Vagina (tissue), 2 donors: ENCODE measurements around the gene FOXN3. TPM values are rescaled to one million over a fixed set of nuclear protein-coding genes. Genes with fewer than 3 reads are reported as not detected.
A peak's percentile ranks its signal among the peaks of the same experiment; 100 is the strongest.

Source experiments
- DNase-seq, 2 donors: peaks; one replicate each; pipeline ENCODE4 v3.0.0-alpha.2; 2017; ENCODE audit errors: extremely low spot score in 2 of 2
- H3K27ac ChIP-seq: fragments of 200-600 bp; sonication (generic); one replicate; pipeline ENCODE4 v1.5.1; 2019
- H3K27me3 ChIP-seq: fragments of 200-600 bp; sonication (generic); one replicate; pipeline ENCODE4 v1.5.1; 2019
- H3K36me3 ChIP-seq, 2 donors: fragments of 200-600 bp; sonication (generic); one replicate each; pipeline ENCODE4 v1.5.1; 2017 to 2019
- H3K4me1 ChIP-seq: fragments of 200-600 bp; sonication (generic); one replicate; pipeline ENCODE4 v1.5.1; 2019
- H3K4me3 ChIP-seq, 2 donors: fragments of 200-600 bp; sonication (generic); 1 replicate in 1 of 2; 2 replicates in 1 of 2; pipeline ENCODE4 v1.5.1; 2016 to 2019
- H3K9me3 ChIP-seq: fragments of 200-600 bp; sonication (generic); one replicate; pipeline ENCODE4 v1.5.1; 2019
- CTCF ChIP-seq, 3 experiments: fragments of 450-650 bp in 2 of 3; fragments of 200-600 bp in 1 of 3; sonication (generic) in 1 of 3; IDR thresholded peaks; one replicate each; pipeline ENCODE4 v1.5.1; 2017 to 2019; ENCODE audit warnings: antibody characterized with exemption in 3 of 3, mild to moderate bottlenecking in 2 of 3, moderate library complexity in 2 of 3
- POLR2A ChIP-seq, 2 donors: fragments of 450-650 bp; IDR thresholded peaks; one replicate each; pipeline ENCODE4 v1.6.1; 2017; ENCODE audit warnings: antibody characterized with exemption in 2 of 2, mild to moderate bottlenecking in 2 of 2, moderate library complexity in 2 of 2
- POLR2AphosphoS5 ChIP-seq, 2 donors: sonication (generic); formaldehyde crosslinking; IDR thresholded peaks; one replicate each; pipeline ENCODE4 v1.9.0; 2017; ENCODE audit warnings: antibody characterized with exemption in 2 of 2, mild to moderate bottlenecking in 2 of 2, low read depth in 1 of 2; ENCODE audit not compliant: insufficient read depth in 1 of 2
- intact Hi-C: fragments of 100-400 bp; cut with DNase I; formaldehyde crosslinking; loops from one replicate; pipeline ENCODE4 v1.15.1; 2023
- total RNA-seq: library from RNA; depleted of rRNA; stranded (reverse); fragments of >200 nt; gene quantifications from one replicate; pipeline ENCODE4 v1.2.3, GENCODE V29; 2016

FOXN3 gene
- total RNA-seq, 1 donor from 2014 or later, result 111 TPM

- no peak overlapping the region for H3K4me3 ChIP-seq
- H3K4me1 ChIP-seq, result peaks cover 81% of the 10 kb centered on the region
- no peaks in the 10 kb centered on the region for H3K9me3 ChIP-seq
- peaks cover 0 to 20% of the 10 kb centered on the region in 2 donors for H3K36me3 ChIP-seq
- no peak for DNase-seq
- no peaks in the 10 kb centered on the region for H3K27me3 ChIP-seq
- H3K27ac ChIP-seq, result no peak overlapping the region
- no peak for TF ChIP-seq POLR2AphosphoS5 (IDR thresholded peaks at IDR 0.05; ENCODE audit: insufficient read depth in 1 of 2, low read depth in 1 of 2)
- TF ChIP-seq CTCF (IDR thresholded peaks at IDR 0.05), result no peak
- no peak for TF ChIP-seq POLR2A (IDR thresholded peaks at IDR 0.05)
- intact Hi-C loops, result loop anchor here (10.0 kb wide), 2 partner anchors 227 to 293 kb away; no protein-coding TSS in a partner anchor
Observed at GRCh38 chr14:89411976-89412375, 5.1 kb downstream of the FOXN3 start.

GRCh38 chr14:89409961-89410360, 7.1 kb downstream of the FOXN3 start:
- Histone ChIP-seq H3K27ac (peak overlapping the region; percentile 17), H3K4me3 (no peak overlapping the region), H3K27me3 (no peaks in the 10 kb centered on the region), H3K9me3 (no peaks in the 10 kb centered on the region), H3K4me1 (peaks cover 98% of the 10 kb centered on the region), H3K36me3 (peaks cover 0 to 20% of the 10 kb centered on the region in 2 donors)
- DNase-seq, result no peak
- TF ChIP-seq POLR2A (IDR thresholded peaks at IDR 0.05) (no peak), CTCF (IDR thresholded peaks at IDR 0.05) (no peak), POLR2AphosphoS5 (IDR thresholded peaks at IDR 0.05; ENCODE audit: insufficient read depth in 1 of 2, low read depth in 1 of 2) (no peak)
- intact Hi-C loops, result loop anchor here (10.0 kb wide), 2 partner anchors 225 to 295 kb away; no protein-coding TSS in a partner anchor

GRCh38 chr14:89408907-89409700, 7.9 kb downstream of the FOXN3 start:
- H3K36me3 ChIP-seq, result peaks cover 0 to 20% of the 10 kb centered on the region in 2 donors
- H3K4me3 ChIP-seq, result no peak overlapping the region
- H3K27me3 ChIP-seq, result no peaks in the 10 kb centered on the region
- H3K4me1 ChIP-seq, result peaks cover 92% of the 10 kb centered on the region
- H3K27ac ChIP-seq, result peak overlapping the region; percentile 17
- DNase-seq, result no peak
- TF ChIP-seq POLR2A (IDR thresholded peaks at IDR 0.05) (no peak), POLR2AphosphoS5 (IDR thresholded peaks at IDR 0.05; ENCODE audit: insufficient read depth in 1 of 2, low read depth in 1 of 2) (no peak), CTCF (IDR thresholded peaks at IDR 0.05) (no peak)
- H3K9me3 ChIP-seq, result no peaks in the 10 kb centered on the region
- intact Hi-C loops, result no loop called here

- no peaks in the 10 kb centered on the region for H3K27me3 ChIP-seq
- peaks cover 0 to 20% of the 10 kb centered on the region in 2 donors for H3K36me3 ChIP-seq
- no peak for TF ChIP-seq POLR2A (IDR thresholded peaks at IDR 0.05)
- intact Hi-C loops, result no loop called here
- DNase-seq, result no peak
- peaks cover 93% of the 10 kb centered on the region for H3K4me1 ChIP-seq
- H3K27ac ChIP-seq, result peak overlapping the region; percentile 54
- H3K4me3 ChIP-seq, result no peak overlapping the region
- no peaks in the 10 kb centered on the region for H3K9me3 ChIP-seq
Observed at GRCh38 chr14:89407856-89408255, 9.2 kb downstream of the FOXN3 start.

DNA sequence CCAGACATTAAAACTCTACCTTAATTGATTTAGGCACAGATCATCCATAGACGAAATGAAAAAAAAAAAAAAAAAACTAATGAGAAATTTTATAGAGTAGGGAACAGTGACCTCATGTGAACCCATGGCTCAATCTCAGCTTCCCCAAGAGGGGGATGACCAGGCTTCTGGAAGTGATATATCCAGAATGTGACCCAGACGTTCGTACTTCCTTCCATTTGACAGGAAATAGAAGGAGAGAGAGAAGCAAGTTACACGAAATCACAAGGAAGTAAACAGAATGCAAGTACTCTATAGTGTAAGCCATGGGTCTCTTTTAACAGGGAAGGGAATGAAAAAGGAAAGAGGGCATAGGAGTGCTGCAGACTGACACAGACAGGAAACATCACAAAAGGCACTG, 10.1 kb downstream of the FOXN3 start:
- intact Hi-C loops, result no loop called here
- Histone ChIP-seq H3K27ac (peak overlapping the region; percentile 54), H3K4me1 (peaks cover 93% of the 10 kb centered on the region), H3K4me3 (no peak overlapping the region), H3K36me3 (peaks cover 0 to 18% of the 10 kb centered on the region in 2 donors), H3K9me3 (no peaks in the 10 kb centered on the region), H3K27me3 (no peaks in the 10 kb centered on the region)
- TF ChIP-seq CTCF (IDR thresholded peaks at IDR 0.05) (no peak), POLR2A (IDR thresholded peaks at IDR 0.05) (no peak)
- DNase-seq, result no peak
